IPS-20b (cell line): ENCODE data around the gene ZDHHC14.

ENCODE experiments used
- H3K27ac ChIP-seq: one replicate; pipeline ENCODE4 v1.5.1; 2013; ENCODE audit warnings: low read length
- H3K27me3 ChIP-seq: 2 replicates; pipeline ENCODE4 v1.6.1; 2013; ENCODE audit warnings: mild to moderate bottlenecking, low read length, inconsistent platforms; ENCODE audit not compliant: insufficient read depth
- H3K36me3 ChIP-seq: 2 replicates; pipeline ENCODE4 v1.6.1; 2013; ENCODE audit warnings: low read depth, mild to moderate bottlenecking, inconsistent platforms, low read length, moderate library complexity; ENCODE audit not compliant: insufficient read depth
- H3K4me1 ChIP-seq: 2 replicates; pipeline ENCODE4 v1.6.1; 2013; ENCODE audit warnings: mild to moderate bottlenecking, control low read depth, inconsistent platforms, low read length, moderate library complexity; ENCODE audit not compliant: insufficient read depth
- H3K4me3 ChIP-seq: 2 replicates; pipeline ENCODE4 v1.5.1; 2013; ENCODE audit warnings: mild to moderate bottlenecking, low read length, inconsistent platforms
- H3K9ac ChIP-seq: 2 replicates; pipeline ENCODE4 v1.6.1; 2013; ENCODE audit warnings: low read depth, mild to moderate bottlenecking, inconsistent platforms, low read length, moderate library complexity
- H3K9me3 ChIP-seq: 2 replicates; pipeline ENCODE4 v1.6.1; 2013; ENCODE audit warnings: mild to moderate bottlenecking, low read depth, low read length, inconsistent platforms; ENCODE audit not compliant: insufficient read depth

ZDHHC14 gene

DNA sequence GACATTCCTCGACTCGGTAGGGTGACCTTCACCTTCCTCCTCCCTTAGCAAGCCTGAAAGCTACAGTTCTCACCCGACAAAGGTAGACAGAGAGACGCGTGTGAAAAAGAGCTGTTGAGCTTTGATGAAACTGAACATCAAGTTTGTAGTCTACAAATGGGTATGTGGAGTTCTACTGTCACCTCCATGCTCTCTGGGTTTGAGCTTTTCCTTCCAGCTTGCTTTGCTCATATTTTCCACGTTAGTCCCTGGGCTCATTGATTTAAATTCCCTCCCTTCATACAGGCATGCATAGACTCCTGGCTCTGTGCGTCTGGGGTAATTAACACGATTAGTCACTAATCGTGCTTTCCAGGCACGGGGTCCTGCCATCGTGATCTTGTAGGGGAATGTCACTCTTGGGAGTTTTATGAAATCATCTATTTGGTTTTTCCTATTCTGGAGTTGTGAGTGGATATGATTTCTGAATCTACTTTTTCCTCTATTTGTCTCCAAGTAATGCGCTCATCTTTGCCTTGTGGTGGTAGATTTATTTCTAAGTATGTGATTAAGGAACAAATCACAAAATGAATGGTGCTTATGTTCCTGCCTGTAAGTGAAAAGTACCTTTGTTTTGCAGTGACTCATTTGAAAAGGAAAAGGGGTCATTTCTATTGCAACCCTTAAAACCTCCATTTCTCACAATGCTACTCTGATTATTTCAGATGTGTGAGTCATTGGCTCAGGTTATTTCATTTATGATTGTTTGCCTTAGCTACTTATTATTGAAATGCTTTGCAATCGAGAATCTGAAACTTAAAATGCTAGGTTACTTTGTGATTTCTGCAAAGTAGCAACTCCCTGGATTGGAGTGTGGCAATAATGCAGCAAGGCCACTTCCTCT is 154.6 kb downstream of the ZDHHC14 start:
- H3K4me1 ChIP-seq = peaks cover 44% of the 10 kb centered on the region
- H3K36me3 ChIP-seq = no peaks in the 10 kb centered on the region
- peak overlapping the region; percentile 12; the same call in 1 of the 2 replicates for H3K4me3 ChIP-seq
- no peak overlapping the region for H3K9ac ChIP-seq
- H3K27me3 ChIP-seq = no peaks in the 10 kb centered on the region
- H3K9me3 ChIP-seq = no peaks in the 10 kb centered on the region
- no peak overlapping the region for H3K27ac ChIP-seq

DNA sequence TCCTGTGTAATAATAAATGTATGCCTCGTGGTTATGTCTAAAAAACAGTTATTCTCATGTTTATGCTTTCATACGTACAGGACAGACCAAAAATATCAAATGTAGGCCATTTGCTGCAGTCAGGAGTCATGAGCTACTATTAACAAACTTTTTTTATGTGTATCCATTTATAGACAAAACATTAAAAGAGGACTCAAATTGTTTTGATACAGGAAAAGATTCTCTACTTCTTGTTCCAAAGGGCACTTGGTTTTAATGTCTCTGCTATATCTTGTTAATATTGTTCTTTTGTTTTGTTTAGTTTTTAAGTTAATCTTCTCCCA is 155.2 kb downstream of the ZDHHC14 start:
- H3K27ac ChIP-seq = no peak overlapping the region
- peaks cover 38% of the 10 kb centered on the region for H3K4me1 ChIP-seq
- H3K27me3 ChIP-seq = no peaks in the 10 kb centered on the region
- no peak overlapping the region for H3K4me3 ChIP-seq
- H3K9me3 ChIP-seq = no peaks in the 10 kb centered on the region
- H3K9ac ChIP-seq = no peak overlapping the region
- no peaks in the 10 kb centered on the region for H3K36me3 ChIP-seq

DNA sequence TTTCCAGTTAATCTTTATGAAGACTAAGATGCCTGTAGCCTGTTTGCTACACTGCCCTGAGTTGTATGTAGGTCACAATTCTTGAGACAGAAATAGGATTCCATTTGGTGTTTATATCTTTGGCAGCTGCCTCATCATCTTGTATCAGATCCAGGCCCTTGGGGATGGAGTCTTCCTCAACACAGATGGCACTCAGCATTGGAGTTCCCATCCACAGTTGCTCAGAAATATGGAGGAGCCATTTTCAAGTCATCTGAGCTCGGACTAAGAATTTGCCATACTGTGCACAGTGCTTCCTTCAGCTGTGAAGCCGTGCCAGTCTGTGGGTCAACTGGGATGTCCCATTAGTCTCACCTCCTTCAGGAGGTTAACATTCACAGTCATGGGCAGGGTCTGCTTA is 156.6 kb downstream of the ZDHHC14 start:
- no peaks in the 10 kb centered on the region for H3K27me3 ChIP-seq
- no peak overlapping the region for H3K9ac ChIP-seq
- H3K9me3 ChIP-seq = no peaks in the 10 kb centered on the region
- no peak overlapping the region for H3K27ac ChIP-seq
- H3K36me3 ChIP-seq = no peaks in the 10 kb centered on the region
- H3K4me1 ChIP-seq = peaks cover 26% of the 10 kb centered on the region; the same call in 1 of the 2 replicates
- H3K4me3 ChIP-seq = no peak overlapping the region

GRCh38 chr6:157538168-157538567 is 157.2 kb downstream of the ZDHHC14 start:
- Histone ChIP-seq H3K27ac (no peak overlapping the region), H3K27me3 (no peaks in the 10 kb centered on the region)

DNA sequence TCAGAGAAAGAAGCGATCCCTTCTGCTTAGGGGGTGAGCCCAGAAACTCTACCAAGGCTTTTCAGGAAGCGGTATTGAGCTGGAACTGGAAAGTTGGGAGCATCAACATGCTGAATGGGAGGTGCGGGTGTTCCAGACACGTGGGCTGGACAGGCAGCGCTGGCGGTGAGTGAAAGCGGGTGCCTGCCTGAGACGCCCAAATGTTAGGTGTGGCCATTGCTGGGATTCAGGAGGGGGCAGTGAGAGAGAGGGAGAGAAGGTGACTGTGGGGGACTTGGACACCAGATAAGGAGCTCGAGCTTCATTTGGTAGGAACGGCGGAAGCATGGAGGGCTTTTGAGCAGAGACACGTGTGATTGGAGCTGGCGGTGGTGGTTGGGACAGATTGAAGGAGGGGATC is 157.7 kb downstream of the ZDHHC14 start:
- H3K27ac ChIP-seq = no peak overlapping the region
- H3K4me3 ChIP-seq = no peak overlapping the region
- H3K27me3 ChIP-seq = no peaks in the 10 kb centered on the region
- H3K9ac ChIP-seq = no peak overlapping the region
- no peaks in the 10 kb centered on the region for H3K36me3 ChIP-seq
- H3K9me3 ChIP-seq = no peaks in the 10 kb centered on the region
- peaks cover 17% of the 10 kb centered on the region; the same call in 1 of the 2 replicates for H3K4me1 ChIP-seq

More at GRCh38 chr6:157538168-157538567, 157.2 kb downstream of the ZDHHC14 start:
- Histone ChIP-seq H3K36me3 (no peaks in the 10 kb centered on the region), H3K9me3 (no peaks in the 10 kb centered on the region), H3K4me3 (no peak overlapping the region), H3K4me1 (peaks cover 20% of the 10 kb centered on the region; the same call in 1 of the 2 replicates), H3K9ac (no peak overlapping the region)

GRCh38 chr6:157539421-157539822 is 158.4 kb downstream of the ZDHHC14 start:
- no peak overlapping the region for H3K4me3 ChIP-seq
- no peak overlapping the region for H3K9ac ChIP-seq
- no peaks in the 10 kb centered on the region for H3K27me3 ChIP-seq
- no peaks in the 10 kb centered on the region for H3K36me3 ChIP-seq
- H3K9me3 ChIP-seq = peaks cover under 1% of the 10 kb centered on the region; the same call in 1 of the 2 replicates
- H3K27ac ChIP-seq = no peak overlapping the region
- H3K4me1 ChIP-seq = peaks cover 14% of the 10 kb centered on the region; the same call in 1 of the 2 replicates

GRCh38 chr6:157539900-157540752 is 159.1 kb downstream of the ZDHHC14 start:
- Histone ChIP-seq H3K4me1 (peaks cover 11% of the 10 kb centered on the region; the same call in 1 of the 2 replicates), H3K4me3 (no peak overlapping the region), H3K9ac (no peak overlapping the region), H3K36me3 (no peaks in the 10 kb centered on the region), H3K9me3 (peaks cover 6% of the 10 kb centered on the region; the same call in 1 of the 2 replicates), H3K27me3 (no peaks in the 10 kb centered on the region), H3K27ac (no peak overlapping the region)

GRCh38 chr6:157541618-157542413 is 160.8 kb downstream of the ZDHHC14 start:
- H3K9me3 ChIP-seq = peaks cover 6% of the 10 kb centered on the region; the same call in 1 of the 2 replicates
- no peak overlapping the region for H3K27ac ChIP-seq
- H3K9ac ChIP-seq = no peak overlapping the region
- H3K27me3 ChIP-seq = no peaks in the 10 kb centered on the region
- H3K4me3 ChIP-seq = no peak overlapping the region
- no peaks in the 10 kb centered on the region for H3K36me3 ChIP-seq
- peaks cover 6% of the 10 kb centered on the region; the same call in 1 of the 2 replicates for H3K4me1 ChIP-seq

- Histone ChIP-seq H3K27ac (no peak overlapping the region), H3K9me3 (peaks cover 6% of the 10 kb centered on the region; the same call in 1 of the 2 replicates), H3K27me3 (no peaks in the 10 kb centered on the region), H3K4me3 (no peak overlapping the region), H3K4me1 (peaks cover 7% of the 10 kb centered on the region; the same call in 1 of the 2 replicates), H3K36me3 (no peaks in the 10 kb centered on the region), H3K9ac (no peak overlapping the region)
Measured at GRCh38 chr6:157542414-157543160, 161.6 kb downstream of the ZDHHC14 start.

DNA sequence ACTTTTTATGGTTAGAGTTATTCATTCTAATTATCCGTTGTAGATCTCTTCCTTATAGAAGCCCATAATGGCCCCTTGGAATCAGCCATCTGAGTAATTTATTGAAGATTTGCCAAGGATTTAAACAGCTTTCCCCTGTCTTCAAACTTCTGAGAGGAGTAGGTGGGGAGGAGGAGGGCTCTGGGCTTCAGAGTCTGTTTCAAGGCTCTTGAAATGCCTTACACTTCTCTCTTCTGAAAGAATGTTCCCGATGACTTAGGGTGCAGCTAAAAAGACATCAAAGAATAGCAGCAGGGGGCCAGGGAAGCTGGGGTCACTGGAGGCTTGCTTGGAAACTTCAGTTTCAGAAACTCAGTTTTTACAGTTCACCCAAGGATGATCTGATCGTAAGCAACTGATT is 165.3 kb downstream of the ZDHHC14 start:
- Histone ChIP-seq H3K4me3 (no peak overlapping the region), H3K9ac (no peak overlapping the region), H3K36me3 (no peaks in the 10 kb centered on the region), H3K9me3 (peaks cover 6% of the 10 kb centered on the region; the same call in 1 of the 2 replicates), H3K27me3 (peaks cover 10% of the 10 kb centered on the region; the same call in 1 of the 2 replicates), H3K4me1 (peaks cover 17% of the 10 kb centered on the region), H3K27ac (no peak overlapping the region)
